GM18505 (cell line): ENCODE data around the gene P2RX3.

Experiments used
- ATAC-seq: cut with Tn5 transposase; IDR thresholded peaks from one replicate; pipeline ENCODE4 v1.9.1; 2021; ENCODE audit not compliant: unreplicated experiment
- POLR2A ChIP-seq: IDR thresholded peaks from 4 replicates; pipeline ENCODE4 v1.6.1; 2011; ENCODE audit warnings: borderline replicate concordance; ENCODE audit not compliant: insufficient read depth, insufficient read length; ENCODE audit errors: extremely low read depth

Gene P2RX3

DNA sequence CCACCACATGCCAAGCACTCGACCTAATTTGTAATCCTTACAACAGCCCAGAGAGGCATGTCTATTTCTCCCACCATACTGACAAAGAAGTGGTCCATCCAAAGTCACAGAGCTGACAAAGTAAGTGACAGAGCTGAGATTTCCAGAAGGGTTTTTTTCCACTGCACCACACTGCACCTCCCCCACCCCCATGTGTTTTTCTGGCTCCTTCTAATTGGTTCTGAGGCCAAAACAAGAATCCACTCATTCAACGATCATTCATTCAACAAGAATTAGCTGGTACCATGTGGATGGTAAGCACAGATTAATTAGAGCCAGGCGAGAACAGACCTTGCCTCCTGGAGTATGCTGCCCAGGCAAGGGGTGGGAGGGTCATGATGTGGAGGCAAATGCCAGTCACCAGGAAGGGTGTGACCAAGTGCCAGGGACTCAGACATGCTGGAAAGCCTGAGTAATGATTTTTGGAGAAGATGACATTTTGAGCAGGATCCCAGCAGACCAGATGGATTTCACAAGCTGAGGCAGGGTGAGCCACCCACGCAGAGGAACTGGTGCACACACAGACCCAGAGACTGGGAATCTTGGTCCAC, 67.2 kb downstream of the P2RX3 start:
- no peak for TF ChIP-seq POLR2A
- ATAC-seq: no peak

DNA sequence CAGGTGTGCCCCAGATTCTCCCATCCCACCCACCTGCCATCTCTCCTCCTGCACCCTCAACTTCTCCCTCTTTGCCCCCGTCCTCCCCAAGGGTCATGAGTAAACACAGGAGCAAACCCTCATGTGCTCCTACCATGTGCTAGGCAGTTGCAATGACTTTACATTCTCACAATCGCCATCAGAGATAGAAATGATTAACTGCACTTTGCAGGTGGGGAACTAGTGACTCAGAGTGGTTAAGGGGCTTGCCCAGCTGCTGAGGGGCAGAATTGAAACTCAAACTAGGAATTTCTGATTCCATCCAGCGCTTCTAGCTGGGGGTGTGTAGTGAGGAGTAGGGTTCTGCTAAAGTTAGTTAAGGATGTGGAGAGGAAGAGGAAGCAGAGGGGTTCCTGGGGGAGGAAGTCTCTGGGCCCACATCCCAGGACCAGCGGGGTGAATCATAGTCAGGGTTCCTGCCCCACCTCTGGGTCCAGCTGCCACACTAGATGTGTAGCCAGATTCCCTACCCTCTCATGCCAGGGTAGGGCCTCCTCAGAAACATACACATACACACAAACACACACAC, 68.3 kb downstream of the P2RX3 start:
- peak; percentile 79 for ATAC-seq
- TF ChIP-seq POLR2A: peak; percentile 22

DNA sequence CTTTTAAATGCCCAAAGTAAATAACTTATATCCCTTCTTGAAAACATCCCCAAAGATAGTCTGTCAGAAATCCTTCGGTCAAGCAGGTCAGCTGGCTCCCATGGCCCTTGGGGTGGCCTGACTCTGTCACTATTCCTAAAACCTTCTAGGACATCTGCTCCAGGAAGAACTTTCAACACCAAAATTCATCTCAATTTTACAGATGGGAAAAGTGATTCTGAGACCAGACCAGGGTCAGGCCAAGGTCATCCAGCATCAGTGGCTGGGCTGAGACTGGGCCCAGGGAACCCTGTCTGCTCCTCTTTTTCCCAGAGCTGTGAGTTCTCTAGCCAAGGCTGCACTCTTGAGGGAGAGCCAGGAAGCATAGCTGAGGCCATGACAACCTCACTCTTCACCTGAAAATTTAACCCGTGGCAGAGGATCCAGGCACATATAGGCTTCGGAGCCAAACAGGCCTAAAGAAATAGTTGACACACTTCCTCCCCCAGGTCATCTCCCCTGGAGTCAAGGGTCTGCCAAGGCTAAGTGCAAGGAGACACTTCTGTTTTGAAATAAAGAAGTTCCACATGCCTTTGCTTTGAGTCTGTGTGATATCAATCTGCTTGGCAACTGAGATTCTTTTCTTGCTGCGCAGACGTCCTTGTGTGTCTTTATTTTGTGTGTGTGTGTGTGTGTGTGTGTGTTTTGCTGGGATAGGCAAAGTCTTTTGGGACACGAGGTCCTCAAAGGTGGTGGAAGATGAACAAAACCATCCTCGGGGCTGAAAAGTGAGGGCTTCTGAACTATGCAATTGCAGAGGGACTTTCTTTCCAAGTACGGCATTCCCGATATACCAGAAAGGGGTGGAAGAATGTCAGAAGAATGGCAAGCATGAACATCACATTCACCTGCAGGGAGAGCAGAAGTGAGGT, 69.1 kb downstream of the P2RX3 start:
- no peak for ATAC-seq

DNA sequence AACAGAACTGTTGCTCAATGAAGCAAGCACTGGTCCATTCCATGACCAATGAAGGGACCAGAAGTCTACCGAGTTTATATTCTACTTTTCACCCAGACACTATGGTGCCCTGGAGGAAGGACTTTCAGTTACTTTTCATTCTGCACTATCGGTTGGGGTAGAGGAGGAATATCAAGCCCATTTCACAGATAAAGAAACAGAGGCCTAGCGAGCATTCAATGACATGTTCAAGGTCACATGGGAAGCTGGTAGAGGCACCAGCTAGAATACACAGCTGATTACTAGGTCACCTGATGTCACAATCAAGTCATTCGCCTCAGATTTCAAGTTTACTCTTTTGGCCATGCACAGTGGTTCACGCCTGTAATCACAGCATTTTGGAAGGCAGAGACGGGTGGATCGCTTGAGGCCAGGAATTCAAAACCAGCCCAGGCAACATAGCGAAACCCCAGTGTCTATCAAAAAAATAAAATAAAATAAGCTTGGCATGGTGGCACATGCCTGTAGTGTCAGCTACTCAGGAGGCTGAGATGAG, 69.9 kb downstream of the P2RX3 start:
- no peak for ATAC-seq
- TF ChIP-seq POLR2A: no peak

More for the DNA sequence above, 69.1 kb downstream of the P2RX3 start:
- TF ChIP-seq POLR2A: no peak

GRCh38 chr11:57408771-57409170, 70.6 kb downstream of the P2RX3 start:
- no peak for TF ChIP-seq POLR2A
- no peak for ATAC-seq

GRCh38 chr11:57409321-57410100, 71.4 kb downstream of the P2RX3 start:
- no peak for ATAC-seq
- TF ChIP-seq POLR2A: no peak

DNA sequence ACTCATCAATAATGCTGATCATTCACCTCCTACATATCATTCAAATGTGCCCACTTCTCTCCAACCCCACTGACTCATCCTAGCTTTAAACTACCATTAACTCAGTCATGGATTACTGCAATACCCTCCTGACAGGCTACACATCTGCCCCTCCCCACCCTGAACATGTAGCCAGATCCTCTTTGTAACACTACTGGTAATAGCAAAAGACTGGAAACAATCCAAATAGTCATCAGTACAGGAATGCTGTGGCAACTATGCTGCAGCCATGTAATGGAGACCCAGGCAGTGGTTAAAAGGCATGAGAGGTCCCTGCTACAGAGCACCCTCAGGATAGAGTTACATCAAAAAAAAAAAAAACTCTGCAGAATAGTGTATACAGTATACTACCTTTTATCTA, 72.1 kb downstream of the P2RX3 start:
- no peak for ATAC-seq
- TF ChIP-seq POLR2A: no peak

DNA sequence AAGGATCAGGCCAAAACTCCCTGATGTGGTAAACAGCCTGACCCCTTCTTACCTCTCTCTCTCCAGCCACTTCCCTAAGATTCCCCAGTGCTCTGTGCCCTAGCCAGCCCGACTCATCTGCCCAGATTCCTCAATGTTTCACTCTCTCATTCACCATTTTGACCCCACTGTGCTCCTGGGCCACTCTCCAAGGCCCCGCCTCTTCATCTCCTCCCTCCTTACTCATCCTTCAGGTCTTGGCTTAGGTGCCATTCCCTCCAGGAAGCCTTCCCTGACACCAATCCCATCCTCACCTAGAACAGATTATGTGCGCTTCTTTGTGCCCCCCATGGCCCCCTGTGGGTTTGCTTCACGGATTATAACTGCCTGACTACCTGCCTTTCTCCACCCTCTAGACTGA, 75.5 kb downstream of the P2RX3 start:
- ATAC-seq: no peak
- no peak for TF ChIP-seq POLR2A

GRCh38 chr11:57414612-57415212, 76.6 kb downstream of the P2RX3 start:
- TF ChIP-seq POLR2A: no peak
- ATAC-seq: no peak

DNA sequence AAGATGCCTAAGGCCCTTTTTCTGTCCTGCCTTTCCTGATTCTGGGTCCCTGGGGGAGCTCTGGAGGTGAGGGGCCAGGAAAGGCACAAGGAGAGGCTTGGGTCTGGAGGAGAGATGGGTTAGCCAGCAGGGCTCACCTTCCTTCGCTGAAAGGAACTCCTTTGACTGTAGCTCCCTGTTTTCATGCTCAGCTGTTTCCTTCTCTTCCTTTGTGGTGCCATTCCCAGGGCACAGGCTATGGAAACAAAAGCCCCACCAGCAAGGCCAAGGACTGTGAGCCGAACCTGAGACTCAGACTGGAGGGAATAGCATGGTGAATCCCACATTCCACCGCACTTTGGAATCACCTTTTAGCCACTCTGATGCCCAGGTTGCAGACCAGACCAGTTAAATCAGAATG, 78.3 kb downstream of the P2RX3 start:
- no peak for ATAC-seq
- no peak for TF ChIP-seq POLR2A

- no peak for TF ChIP-seq POLR2A
- ATAC-seq: no peak
Observed at GRCh38 chr11:57417056-57417455, 78.9 kb downstream of the P2RX3 start.

DNA sequence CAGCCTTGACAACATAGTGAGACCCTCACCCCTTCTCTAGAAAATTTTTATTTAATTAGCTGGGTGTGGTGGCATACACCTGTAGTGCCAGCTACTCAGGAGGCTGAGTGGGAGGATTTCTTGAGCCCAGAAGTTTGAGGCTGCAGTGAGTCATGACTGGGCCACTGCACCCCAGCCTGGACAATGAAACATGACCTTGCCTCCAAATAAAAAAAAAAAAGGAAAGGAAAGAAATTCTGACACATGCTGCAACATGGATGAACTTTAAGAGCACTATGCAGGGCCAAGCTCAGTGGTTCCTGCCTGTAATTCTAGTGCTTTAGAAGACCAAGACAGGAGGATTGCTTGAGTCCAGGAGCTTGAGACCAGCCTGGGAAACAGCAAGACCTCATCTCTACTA, 80.0 kb downstream of the P2RX3 start:
- no peak for ATAC-seq
- TF ChIP-seq POLR2A: no peak
